ENCODE results near the gene ARHGEF33.
"Not testable (repeated sequence)": the region's sequence is repeated elsewhere in the genome, so short reads cannot be mapped to it uniquely, and the experiment has no call there.

ARHGEF33 gene

GRCh38 chr2:38912619-38913018 is 22.9 kb downstream of the ARHGEF33 start:
- DNase-seq: no peak

DNA sequence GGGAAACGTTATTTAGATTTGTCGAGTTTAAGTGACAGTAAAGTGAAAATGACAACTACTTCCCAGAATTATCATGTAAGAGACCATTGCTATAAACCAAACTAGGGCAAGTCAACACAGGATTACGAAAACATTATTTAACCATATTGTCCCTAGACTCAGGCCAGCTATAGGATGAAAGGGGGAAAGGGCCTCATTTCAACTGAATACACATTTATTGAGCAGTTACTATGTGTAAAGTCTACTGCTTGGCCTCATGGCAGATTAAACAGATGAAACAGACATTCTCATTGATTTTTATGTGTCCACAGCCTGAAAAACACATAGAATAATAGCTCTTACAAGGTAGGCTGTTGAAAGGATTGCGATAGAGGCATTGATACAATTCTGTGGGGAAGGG is 32.7 kb downstream of the ARHGEF33 start:
- no peak for DNase-seq

DNA sequence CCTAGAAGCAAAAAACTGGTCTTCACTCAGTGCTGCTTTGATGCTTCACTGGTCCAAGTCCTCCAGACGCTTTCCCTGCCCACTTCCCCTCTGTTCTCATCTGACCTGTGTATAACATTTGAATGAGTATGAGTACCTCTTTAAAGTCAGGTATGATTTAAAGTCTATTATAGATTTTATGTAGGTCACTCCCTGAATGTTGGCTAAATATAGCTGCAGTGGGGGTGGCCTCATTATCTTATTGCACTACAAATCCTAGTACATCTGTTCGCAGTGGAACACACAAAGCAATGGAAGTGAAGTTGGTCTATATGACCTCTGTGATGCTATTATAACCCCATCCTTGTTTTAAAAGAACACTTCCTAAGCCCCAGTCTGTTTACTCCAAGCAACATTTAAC is 33.2 kb downstream of the ARHGEF33 start:
- DNase-seq: no peak

- no peak for DNase-seq
Observed at GRCh38 chr2:38925982-38926381, 36.3 kb downstream of the ARHGEF33 start.

GRCh38 chr2:38930600-38930999 is 40.9 kb downstream of the ARHGEF33 start:
- no peak for DNase-seq

GRCh38 chr2:38932586-38932985 is 42.9 kb downstream of the ARHGEF33 start:
- no peak for DNase-seq

DNA sequence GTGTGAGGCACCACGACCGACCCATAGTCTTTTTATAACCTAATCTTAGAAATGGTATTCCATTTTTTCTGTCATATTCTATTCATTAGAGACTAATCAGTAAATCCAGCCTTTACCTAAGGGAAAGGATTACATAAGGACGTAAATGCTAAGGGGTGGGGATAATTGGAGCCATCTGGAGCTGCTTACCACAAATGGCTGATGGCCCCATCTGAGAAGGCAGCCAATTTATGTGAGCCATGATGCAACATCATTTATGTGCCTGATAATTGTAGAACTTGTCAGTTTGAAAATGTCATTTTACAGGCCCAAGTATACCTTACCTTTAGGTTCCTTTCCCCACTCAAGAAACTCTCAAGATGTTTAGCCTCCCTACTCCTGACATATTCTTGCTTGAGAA is 44.0 kb downstream of the ARHGEF33 start:
- DNase-seq: no peak

DNA sequence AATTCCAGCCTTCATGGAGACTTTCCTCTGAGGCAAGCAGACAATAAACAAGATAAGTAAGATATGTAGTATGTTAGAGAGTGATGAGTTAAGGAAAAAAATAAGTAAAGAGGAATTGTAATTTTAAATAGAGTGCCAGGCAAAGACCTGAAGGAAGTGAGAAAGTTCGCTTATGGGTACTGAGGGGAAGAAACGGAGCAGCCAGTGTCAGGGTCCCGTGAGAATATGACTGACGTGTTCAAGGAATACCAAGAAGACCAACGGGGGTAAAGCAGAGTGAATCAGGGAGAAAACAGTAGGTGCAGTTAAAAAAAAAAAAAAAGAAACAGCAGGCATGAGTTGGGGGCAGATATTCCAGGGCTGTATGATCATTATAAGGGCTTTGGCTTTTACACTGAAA is 45.1 kb downstream of the ARHGEF33 start:
- no peak for DNase-seq

GRCh38 chr2:38935568-38936172 is 46.0 kb downstream of the ARHGEF33 start:
- no peak for DNase-seq

GRCh38 chr2:38936516-38936915 is 46.8 kb downstream of the ARHGEF33 start:
- not testable (repeated sequence) for DNase-seq

GRCh38 chr2:38937548-38937947 is 47.9 kb downstream of the ARHGEF33 start:
- DNase-seq: no peak

- no peak for DNase-seq
Observed at GRCh38 chr2:38940746-38941145, 51.1 kb downstream of the ARHGEF33 start.

GRCh38 chr2:38943784-38944183 is 54.1 kb downstream of the ARHGEF33 start:
- DNase-seq: no peak

DNA sequence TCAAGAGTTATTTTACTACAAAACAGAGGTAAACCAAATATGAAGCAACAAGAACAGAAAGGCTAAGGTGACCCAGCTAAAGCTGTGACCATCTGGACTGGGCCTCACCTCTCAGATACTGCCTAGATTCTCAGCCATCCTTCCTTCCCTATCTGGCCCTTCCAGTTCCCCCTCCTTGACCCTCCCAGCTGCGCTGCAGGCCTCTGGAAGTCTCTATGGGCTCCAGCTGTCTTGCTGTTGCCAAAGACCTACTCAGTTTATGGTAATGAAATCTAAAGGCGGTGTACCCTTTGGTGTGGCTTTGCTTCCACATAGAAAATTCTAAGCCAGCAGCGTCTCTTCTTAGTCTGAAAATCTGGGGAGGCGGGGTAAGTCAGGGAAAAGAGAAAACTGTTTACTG is 55.7 kb downstream of the ARHGEF33 start:
- DNase-seq: no peak

GRCh38 chr2:38945911-38946310 is 56.2 kb downstream of the ARHGEF33 start:
- DNase-seq: no peak

- DNase-seq: peak; percentile 27
Observed at GRCh38 chr2:38947241-38948239, 57.9 kb downstream of the ARHGEF33 start.

- DNase-seq: no peak
Observed at GRCh38 chr2:38948387-38948882, 58.8 kb downstream of the ARHGEF33 start.

DNA sequence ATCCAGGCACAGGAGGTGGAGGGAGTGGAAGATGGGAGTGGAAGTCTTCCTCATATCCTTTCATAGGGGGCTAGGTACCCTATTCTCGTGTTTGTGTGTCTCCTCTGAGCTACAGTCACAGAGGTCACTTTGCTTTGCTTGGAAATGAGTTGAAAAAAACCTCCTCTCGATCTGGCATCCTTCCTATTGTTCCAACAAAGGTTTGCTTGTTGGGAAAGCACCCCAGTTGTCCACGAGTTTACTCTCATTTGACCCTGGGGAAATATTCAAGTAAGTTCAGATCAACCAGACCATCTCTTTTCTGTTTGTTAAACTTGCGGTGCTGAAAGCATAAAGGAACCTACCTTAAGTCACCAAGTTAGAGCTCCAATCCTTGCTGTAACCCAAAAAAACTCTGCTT is 59.3 kb downstream of the ARHGEF33 start:
- DNase-seq: no peak

- DNase-seq: no peak
Observed at GRCh38 chr2:38951766-38952165, 62.1 kb downstream of the ARHGEF33 start.

DNA sequence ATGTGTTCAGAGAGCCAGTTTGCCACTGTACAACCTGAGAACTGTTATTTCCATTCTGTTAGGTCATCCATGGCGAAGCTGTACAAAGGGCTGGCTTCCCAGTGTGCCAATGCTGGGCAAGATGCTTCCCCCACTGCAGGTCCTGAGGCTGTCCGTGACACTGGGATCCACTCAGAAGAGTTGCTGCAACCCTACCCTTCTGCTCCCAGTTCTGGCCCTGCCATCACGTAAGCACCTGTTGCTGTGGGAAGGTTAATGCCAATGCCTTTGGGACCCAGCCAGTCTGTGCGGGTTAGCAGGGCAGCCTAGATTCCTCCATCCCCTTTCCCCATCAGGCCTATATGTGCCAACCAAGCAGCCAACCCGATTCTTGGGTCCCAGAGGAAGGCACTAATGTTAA is 68.3 kb downstream of the ARHGEF33 start:
- no peak for DNase-seq

GRCh38 chr2:38959466-38959865 is 69.8 kb downstream of the ARHGEF33 start:
- DNase-seq: no peak

GRCh38 chr2:38959938-38960608 is 70.4 kb downstream of the ARHGEF33 start:
- no peak for DNase-seq

DNA sequence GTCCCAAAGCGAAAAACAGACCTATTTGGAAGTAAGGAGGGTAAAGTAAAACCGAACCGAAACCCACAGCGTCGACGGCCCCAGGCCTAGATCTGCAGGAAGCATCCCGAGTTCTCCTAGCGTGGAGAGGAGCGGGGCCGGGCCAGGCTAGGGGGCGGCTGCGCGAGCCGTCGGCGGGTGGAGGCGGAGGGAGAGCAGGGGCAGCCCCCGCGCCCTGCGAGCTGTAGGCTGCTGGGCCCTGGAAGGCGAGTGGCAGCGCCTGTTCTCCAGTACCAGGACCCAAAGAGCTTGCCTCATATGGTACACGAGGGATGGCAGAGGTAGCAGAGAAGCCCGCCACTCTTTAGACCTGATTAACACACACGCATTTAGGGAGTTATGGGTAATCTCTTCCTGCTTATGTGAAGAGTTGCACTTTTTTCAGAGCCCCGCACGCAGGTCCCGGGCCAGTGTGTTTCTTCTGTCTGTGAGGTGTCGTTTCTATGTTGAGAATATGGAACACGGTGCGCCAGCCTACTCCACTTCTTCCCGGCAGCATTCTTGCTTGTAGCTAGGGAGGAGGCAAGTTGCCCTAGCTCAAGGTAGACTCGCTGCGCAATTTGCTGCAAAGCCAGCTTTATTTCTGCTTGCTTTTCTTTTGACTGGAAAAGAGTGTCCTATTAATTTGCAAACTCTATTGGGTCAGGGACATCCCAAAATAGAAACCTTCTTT is 71.1 kb downstream of the ARHGEF33 start:
- DNase-seq: no peak

Data from NCI-H2081 treated with DMSO at 0.1 percent for 48 hours (cell line).